Testis (tissue), 3 donors: Measurements from ENCODE around the gene CUBN. TPM values are rescaled to one million over a fixed set of nuclear protein-coding genes. Genes with fewer than 3 reads are reported as not detected.

Experiments
- DNase-seq: peaks from one replicate; pipeline ENCODE4 v3.0.0-alpha.2; 2019
- H3K27ac ChIP-seq, 2 donors: fragments of 200-600 bp; sonication (generic); one replicate each; pipeline ENCODE4 v1.5.1; 2019
- H3K27me3 ChIP-seq: fragments of 200-600 bp; sonication (generic); one replicate; pipeline ENCODE4 v1.5.1; 2019
- H3K36me3 ChIP-seq: fragments of 200-600 bp; sonication (generic); one replicate; pipeline ENCODE4 v1.5.1; 2017; ENCODE audit warnings: low read depth; ENCODE audit errors: missing control alignments
- H3K4me1 ChIP-seq: fragments of 200-600 bp; sonication (generic); one replicate; pipeline ENCODE4 v1.5.1; 2019
- H3K4me3 ChIP-seq, 2 donors: fragments of 200-600 bp; sonication (generic); one replicate each; pipeline ENCODE4 v1.5.1; 2017 to 2019
- H3K9me3 ChIP-seq: fragments of 200-600 bp; sonication (generic); one replicate; pipeline ENCODE4 v1.5.1; 2017
- POLR2A ChIP-seq: fragments of 450-650 bp; IDR thresholded peaks from one replicate; pipeline ENCODE4 v1.6.1; 2017; ENCODE audit warnings: antibody characterized with exemption, mild to moderate bottlenecking, moderate library complexity
- WGBS, 2 donors: methylation state at CpG; one replicate each; pipeline ENCODE4 v1.1.5; 2018; 5-methylcytosine and 5-hydroxymethylcytosine counted together
- intact Hi-C: fragments of 100-400 bp; cut with DNase I; formaldehyde crosslinking; loops from one replicate; pipeline ENCODE4 v1.15.1; 2023; ENCODE audit warnings: low total_unique reads
- polyA plus RNA-seq: library from polyadenylated mRNA; stranded (reverse); fragments of 350-450 nt; fragmentation: Illumina TruSeq; extraction: RNeasy Lipid Tissue Mini Kit (QIAGEN cat#74804); gene quantifications from one replicate; pipeline ENCODE4 v1.2.3, GENCODE V29; 2014; ENCODE audit warnings: low read depth, low replicate concordance; ENCODE audit not compliant: insufficient read depth
- total RNA-seq, 2 donors: library from RNA; depleted of rRNA; stranded (reverse); fragments of >200 nt; gene quantifications; one replicate each; pipeline ENCODE4 v1.2.3, GENCODE V29; 2016
- TF ChIP-seq, protein P1 (sequence below), 3 experiments: fragments of 450-650 bp in 2 of 3; fragments of 200-600 bp in 1 of 3; sonication (generic) in 1 of 3; IDR thresholded peaks; one replicate each; pipeline ENCODE4 v1.5.1; 2016 to 2019; ENCODE audit warnings: antibody characterized with exemption in 3 of 3, mild to moderate bottlenecking in 2 of 3, moderate library complexity in 1 of 3

The CUBN gene
- total and polyA plus RNA-seq, 3 donors from 2014 or later: 11.0 to 39.3 (median 19.2) TPM

- H3K27ac ChIP-seq: no peak overlapping the region
- no peak for DNase-seq
- no peak for TF ChIP-seq POLR2A
- peaks cover 13% of the 10 kb centered on the region for H3K4me1 ChIP-seq
- H3K9me3 ChIP-seq: no peaks in the 10 kb centered on the region
- H3K36me3 ChIP-seq: no peaks in the 10 kb centered on the region
- intact Hi-C loops: no loop called here
- H3K4me3 ChIP-seq: no peak overlapping the region
- no peaks in the 10 kb centered on the region for H3K27me3 ChIP-seq
- WGBS, 2 donors: 86 to 89% methylated on average over 4 of the region's 4 CpGs
These were observed 16.3 kb downstream of the CUBN start for GRCh38 chr10:17113346-17113745.

DNA sequence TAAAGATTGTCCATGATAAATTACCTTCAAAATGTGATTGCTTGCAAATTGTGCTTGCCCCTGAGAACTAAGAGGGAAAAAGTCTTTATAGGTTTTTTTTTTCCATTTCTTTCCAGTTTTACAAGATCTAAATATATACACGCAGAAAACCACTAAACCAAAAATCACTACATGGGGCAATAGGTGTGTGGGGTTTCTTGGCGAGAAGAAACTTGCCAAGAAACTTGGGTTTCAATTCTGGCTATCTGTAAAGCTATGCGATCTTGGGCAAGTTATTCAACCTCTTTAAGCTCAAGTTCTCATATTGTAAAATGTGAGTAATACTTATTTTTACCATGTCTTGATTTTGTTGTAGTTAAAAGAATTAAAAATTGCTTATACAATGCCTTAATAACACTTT, 17.0 kb downstream of the CUBN start:
- Histone ChIP-seq H3K27me3 (no peaks in the 10 kb centered on the region), H3K27ac (no peak overlapping the region), H3K36me3 (no peaks in the 10 kb centered on the region), H3K4me3 (no peak overlapping the region), H3K9me3 (no peaks in the 10 kb centered on the region), H3K4me1 (peaks cover 13% of the 10 kb centered on the region)
- DNase-seq: no peak
- intact Hi-C loops: no loop called here
- TF ChIP-seq POLR2A: no peak
- TF ChIP-seq, protein P1, sequence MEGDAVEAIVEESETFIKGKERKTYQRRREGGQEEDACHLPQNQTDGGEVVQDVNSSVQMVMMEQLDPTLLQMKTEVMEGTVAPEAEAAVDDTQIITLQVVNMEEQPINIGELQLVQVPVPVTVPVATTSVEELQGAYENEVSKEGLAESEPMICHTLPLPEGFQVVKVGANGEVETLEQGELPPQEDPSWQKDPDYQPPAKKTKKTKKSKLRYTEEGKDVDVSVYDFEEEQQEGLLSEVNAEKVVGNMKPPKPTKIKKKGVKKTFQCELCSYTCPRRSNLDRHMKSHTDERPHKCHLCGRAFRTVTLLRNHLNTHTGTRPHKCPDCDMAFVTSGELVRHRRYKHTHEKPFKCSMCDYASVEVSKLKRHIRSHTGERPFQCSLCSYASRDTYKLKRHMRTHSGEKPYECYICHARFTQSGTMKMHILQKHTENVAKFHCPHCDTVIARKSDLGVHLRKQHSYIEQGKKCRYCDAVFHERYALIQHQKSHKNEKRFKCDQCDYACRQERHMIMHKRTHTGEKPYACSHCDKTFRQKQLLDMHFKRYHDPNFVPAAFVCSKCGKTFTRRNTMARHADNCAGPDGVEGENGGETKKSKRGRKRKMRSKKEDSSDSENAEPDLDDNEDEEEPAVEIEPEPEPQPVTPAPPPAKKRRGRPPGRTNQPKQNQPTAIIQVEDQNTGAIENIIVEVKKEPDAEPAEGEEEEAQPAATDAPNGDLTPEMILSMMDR (IDR thresholded peaks at IDR 0.05): no peak
- 77 to 78% methylated on average over 3 of the region's 3 CpGs for WGBS, 2 donors

DNA sequence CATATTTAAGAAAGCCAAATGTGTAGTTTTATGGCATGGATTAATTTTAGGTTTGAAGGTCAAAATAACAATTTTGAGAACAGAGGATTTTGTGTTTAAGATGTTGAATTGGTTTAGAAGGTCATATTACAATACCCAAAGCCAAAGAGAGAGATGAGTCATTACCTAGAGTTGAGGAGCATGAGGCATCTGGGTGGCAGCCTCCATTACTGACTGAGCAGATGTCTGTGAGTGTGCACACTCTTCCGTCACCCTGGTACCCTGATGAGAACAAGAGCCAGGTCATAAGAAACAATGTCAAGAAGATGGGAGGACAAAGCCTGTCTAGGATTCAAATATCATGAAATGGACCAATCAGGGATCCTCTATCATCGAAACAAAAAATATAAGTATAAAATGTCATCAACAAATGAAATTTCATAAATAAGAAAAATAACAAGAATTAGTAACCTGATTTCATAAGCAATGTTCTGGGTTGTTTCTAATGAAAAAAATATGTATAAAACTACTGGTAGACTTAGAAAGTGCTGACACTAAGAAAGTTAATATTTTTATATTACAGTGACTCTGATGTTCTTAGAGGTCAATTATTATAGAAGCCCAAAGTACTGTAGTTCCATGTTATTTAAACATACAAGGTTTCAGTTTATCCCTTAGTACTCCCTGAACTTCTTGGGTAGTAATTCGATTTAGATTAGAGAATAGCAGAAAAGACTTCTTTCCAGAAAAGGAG, 20.0 kb downstream of the CUBN start:
- TF ChIP-seq POLR2A: no peak
- TF ChIP-seq, protein P1 (IDR thresholded peaks at IDR 0.05): no peak
- H3K27ac ChIP-seq: peak overlapping the region in 1 of 2 donors; percentile 21
- no peak for DNase-seq
- H3K4me3 ChIP-seq: no peak overlapping the region
- intact Hi-C loops: no loop called here
- H3K9me3 ChIP-seq: no peaks in the 10 kb centered on the region
- no peaks in the 10 kb centered on the region for H3K36me3 ChIP-seq
- H3K27me3 ChIP-seq: no peaks in the 10 kb centered on the region
- peaks cover 6% of the 10 kb centered on the region for H3K4me1 ChIP-seq
- 69 to 80% methylated on average over 3 of the region's 3 CpGs for WGBS, 2 donors

DNA sequence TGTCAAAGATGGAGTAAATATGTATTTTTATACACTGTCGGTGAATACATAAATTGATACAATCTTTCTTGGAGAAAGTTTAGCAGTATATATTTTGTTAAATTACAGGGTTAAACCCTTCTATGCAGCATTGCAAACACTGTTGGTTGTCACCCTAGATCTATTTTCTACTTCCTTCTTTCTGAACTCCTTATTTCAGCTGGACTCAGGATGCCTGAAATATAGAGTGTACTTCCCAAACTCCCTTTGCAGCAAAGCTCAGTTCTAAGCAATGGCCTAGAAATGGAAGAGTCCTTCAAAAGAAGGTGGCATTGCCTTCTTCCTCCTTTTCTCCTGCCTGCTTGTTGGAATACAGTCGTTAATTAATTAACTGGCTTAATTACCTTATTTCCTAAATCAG, 20.6 kb downstream of the CUBN start:
- no peaks in the 10 kb centered on the region for H3K9me3 ChIP-seq
- WGBS, 2 donors: 75 to 86% methylated on average over 2 of the region's 2 CpGs
- H3K27me3 ChIP-seq: no peaks in the 10 kb centered on the region
- intact Hi-C loops: no loop called here
- H3K36me3 ChIP-seq: no peaks in the 10 kb centered on the region
- H3K4me3 ChIP-seq: no peak overlapping the region
- H3K27ac ChIP-seq: no peak overlapping the region
- peaks cover 6% of the 10 kb centered on the region for H3K4me1 ChIP-seq
- no peak for DNase-seq
- TF ChIP-seq, protein P1 (IDR thresholded peaks at IDR 0.05): no peak
- no peak for TF ChIP-seq POLR2A

DNA sequence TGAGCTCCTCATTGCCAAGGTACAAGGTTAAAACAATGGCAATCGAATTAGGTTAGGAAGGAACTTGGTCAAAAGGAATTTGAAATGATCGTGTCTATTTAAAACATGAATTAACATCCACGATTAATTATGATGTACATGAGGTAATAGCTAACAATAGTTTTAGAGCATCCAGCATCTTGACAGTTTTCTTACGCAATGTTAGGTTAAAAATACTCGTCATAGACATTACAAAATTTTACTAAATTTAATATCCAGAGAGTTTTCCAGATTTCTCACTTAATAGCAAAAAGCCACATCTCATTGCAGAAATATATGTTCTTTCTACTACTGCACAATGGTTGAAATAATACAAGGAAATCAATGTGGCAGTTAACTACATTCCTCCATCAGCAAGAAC, 22.6 kb downstream of the CUBN start:
- Histone ChIP-seq H3K9me3 (no peaks in the 10 kb centered on the region), H3K36me3 (no peaks in the 10 kb centered on the region), H3K4me1 (peaks cover 6% of the 10 kb centered on the region), H3K27me3 (no peaks in the 10 kb centered on the region), H3K27ac (no peak overlapping the region), H3K4me3 (no peak overlapping the region)
- no peak for DNase-seq
- WGBS, 2 donors: 89 to 98% methylated on average over 5 of the region's 5 CpGs
- TF ChIP-seq POLR2A: no peak
- TF ChIP-seq, protein P1 (IDR thresholded peaks at IDR 0.05): no peak
- intact Hi-C loops: no loop called here
